Measurements from ENCODE around the gene METAP1. TPM values are rescaled to one million over a fixed set of nuclear protein-coding genes. Genes with fewer than 3 reads are reported as not detected.

Gene METAP1
- total and polyA plus RNA-seq, 2 experiments from 2014 or later = 64.1 to 122 TPM

GRCh38 chr4:99047710-99048109 is 52.2 kb downstream of the METAP1 start (continued):
- no peak for TF ChIP-seq REST (IDR thresholded peaks at IDR 0.05; ENCODE audit: unreplicated experiment)
- TF ChIP-seq EZH2 (IDR thresholded peaks at IDR 0.05; ENCODE audit: low read depth, unreplicated experiment) = no peak
- TF ChIP-seq CREB1 (CRISPR knock-in tag; IDR thresholded peaks at IDR 0.05; ENCODE audit: low read depth) = no peak
- TF ChIP-seq EZH2phosphoT487 (IDR thresholded peaks at IDR 0.05; ENCODE audit: unreplicated experiment) = no peak
- TF ChIP-seq POLR2AphosphoS5 (IDR thresholded peaks at IDR 0.05; ENCODE audit: low read depth) = no peak
- TF ChIP-seq STAT1 (IDR thresholded peaks at IDR 0.05; ENCODE audit: unreplicated experiment) = no peak
- no peak for TF ChIP-seq CTCF (conservative IDR thresholded peaks at IDR 0.05; ENCODE audit: low read depth in 2 of 2)
- TF ChIP-seq ZNF114 (CRISPR knock-in tag; IDR thresholded peaks at IDR 0.05) = no peak

GRCh38 chr4:99052902-99053301 is 57.4 kb downstream of the METAP1 start:
- Histone ChIP-seq H3K27me3 (ENCODE audit: insufficient read depth) (no peaks in the 10 kb centered on the region), H3K4me1 (ENCODE audit: insufficient read depth) (peaks cover 3% of the 10 kb centered on the region; the same call in 1 of the 2 replicates), H3K9me2 (ENCODE audit: insufficient read depth) (no peaks in the 10 kb centered on the region), H3K27ac (ENCODE audit: low read depth) (no peak overlapping the region), H2AFZ (no peak overlapping the region), H3K79me2 (replicated peaks; ENCODE audit: insufficient read depth) (peaks cover 25% of the 10 kb centered on the region), H4K20me1 (replicated peaks; ENCODE audit: insufficient read depth) (peaks cover 35% of the 10 kb centered on the region), H3K36me3 (ENCODE audit: insufficient read depth) (peaks cover 50% of the 10 kb centered on the region), H3K4me3 (no peak overlapping the region), H3K4me2 (no peak overlapping the region), H3F3A (replicated peaks; ENCODE audit: low read depth) (no peaks in the 10 kb centered on the region)
- H3K9me3 Mint-ChIP-seq = 0 out of 3 replicates have a peak, but pooled peaks cover 2% of the 10 kb centered on the region
- peaks cover 6% of the 10 kb centered on the region for H3K4me1 Mint-ChIP-seq
- H3K27ac Mint-ChIP-seq = no peak overlapping the region
- ATAC-seq (no peak), DNase-seq (ENCODE audit: low spot score) (no peak)
- H3K36me3 Mint-ChIP-seq (ENCODE audit: low read depth) = peaks cover 74% of the 10 kb centered on the region
- H3K27me3 Mint-ChIP-seq (ENCODE audit: insufficient read depth, low read depth, poor library complexity) = no peaks in the 10 kb centered on the region
- no peak overlapping the region for H3K4me3 Mint-ChIP-seq
- TF ChIP-seq NANOG (IDR thresholded peaks at IDR 0.05; ENCODE audit: borderline replicate concordance) (no peak), EZH2phosphoT487 (IDR thresholded peaks at IDR 0.05; ENCODE audit: unreplicated experiment) (no peak), ETS1 (IDR thresholded peaks at IDR 0.05) (no peak), STAT1 (IDR thresholded peaks at IDR 0.05; ENCODE audit: unreplicated experiment) (no peak), ZNF114 (CRISPR knock-in tag; IDR thresholded peaks at IDR 0.05) (no peak), JUNB (IDR thresholded peaks at IDR 0.05; ENCODE audit: unreplicated experiment) (no peak), ZNF331 (CRISPR knock-in tag; IDR thresholded peaks at IDR 0.05; ENCODE audit: low read depth) (no peak), REST (IDR thresholded peaks at IDR 0.05; ENCODE audit: unreplicated experiment) (no peak), POLR2AphosphoS5 (IDR thresholded peaks at IDR 0.05; ENCODE audit: low read depth) (no peak), CREB1 (CRISPR knock-in tag; IDR thresholded peaks at IDR 0.05; ENCODE audit: low read depth) (no peak), CTCF (conservative IDR thresholded peaks at IDR 0.05; ENCODE audit: low read depth in 2 of 2) (no peak)

Measured in GM23338 (cell line).